Measurements from ENCODE around the gene C11orf21. TPM values are rescaled to one million over a fixed set of nuclear protein-coding genes. Genes with fewer than 3 reads are reported as not detected.

The C11orf21 gene
- polyA plus RNA-seq, 1 experiment = not detected

DNA sequence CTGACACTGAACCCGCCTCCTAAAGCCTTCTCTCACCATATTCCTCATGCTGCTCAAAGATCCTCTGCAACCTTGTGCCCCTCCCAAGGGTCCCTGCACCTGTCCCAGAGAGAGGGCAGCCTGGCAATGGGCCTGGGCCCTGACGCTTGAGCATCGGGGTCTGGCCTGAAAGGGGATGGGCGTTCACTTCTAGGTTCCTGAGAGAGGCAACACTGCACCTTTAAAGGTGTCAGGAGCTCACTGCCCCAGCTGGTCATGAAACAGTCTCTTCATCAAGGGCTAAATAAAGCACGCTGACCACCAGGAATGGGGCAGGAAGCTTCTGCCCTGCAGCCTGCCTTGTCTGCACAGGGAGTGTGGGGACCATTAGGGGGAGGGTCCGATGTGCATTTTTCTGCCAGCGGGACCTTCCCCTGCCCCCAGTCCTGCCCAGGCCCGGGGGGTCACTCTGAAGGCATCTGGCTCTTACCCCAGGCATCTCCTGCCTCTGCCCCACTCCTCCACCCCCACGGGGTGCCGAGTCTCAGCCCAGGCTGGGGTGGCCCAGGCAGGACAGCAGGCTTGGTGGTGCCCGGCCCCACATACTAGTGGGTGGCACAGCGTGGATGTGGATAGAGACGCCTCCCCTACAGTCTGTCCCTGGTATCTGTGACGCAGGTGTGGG is 3.5 kb downstream of the C11orf21 start:
- no peak overlapping the region for H3K4me3 ChIP-seq (ENCODE audit: low read depth, low read length)
- no peaks in the 10 kb centered on the region for H3K36me3 ChIP-seq (ENCODE audit: control insufficient read depth, insufficient read depth, low read length)
- ChIA-PET CTCF (interaction anchor here (0.6 to 9.7 kb wide), 9 partner anchors 21 to 133 kb away, joined by 3 to 519 read pairs (median 3); partner anchors contain the start of gene TSSC4), POLR2A (no interaction called here)
- TF ChIP-seq, protein P1, sequence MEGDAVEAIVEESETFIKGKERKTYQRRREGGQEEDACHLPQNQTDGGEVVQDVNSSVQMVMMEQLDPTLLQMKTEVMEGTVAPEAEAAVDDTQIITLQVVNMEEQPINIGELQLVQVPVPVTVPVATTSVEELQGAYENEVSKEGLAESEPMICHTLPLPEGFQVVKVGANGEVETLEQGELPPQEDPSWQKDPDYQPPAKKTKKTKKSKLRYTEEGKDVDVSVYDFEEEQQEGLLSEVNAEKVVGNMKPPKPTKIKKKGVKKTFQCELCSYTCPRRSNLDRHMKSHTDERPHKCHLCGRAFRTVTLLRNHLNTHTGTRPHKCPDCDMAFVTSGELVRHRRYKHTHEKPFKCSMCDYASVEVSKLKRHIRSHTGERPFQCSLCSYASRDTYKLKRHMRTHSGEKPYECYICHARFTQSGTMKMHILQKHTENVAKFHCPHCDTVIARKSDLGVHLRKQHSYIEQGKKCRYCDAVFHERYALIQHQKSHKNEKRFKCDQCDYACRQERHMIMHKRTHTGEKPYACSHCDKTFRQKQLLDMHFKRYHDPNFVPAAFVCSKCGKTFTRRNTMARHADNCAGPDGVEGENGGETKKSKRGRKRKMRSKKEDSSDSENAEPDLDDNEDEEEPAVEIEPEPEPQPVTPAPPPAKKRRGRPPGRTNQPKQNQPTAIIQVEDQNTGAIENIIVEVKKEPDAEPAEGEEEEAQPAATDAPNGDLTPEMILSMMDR (IDR thresholded peaks at IDR 0.05; ENCODE audit: insufficient read depth, low read depth, low read length) = no peak
- peaks cover 2% of the 10 kb centered on the region; the same call in 1 of the 2 replicates for H3K27me3 ChIP-seq (ENCODE audit: control insufficient read depth, insufficient read depth, low read length)
- DNase-seq (ENCODE audit: low read depth) = no peak

DNA sequence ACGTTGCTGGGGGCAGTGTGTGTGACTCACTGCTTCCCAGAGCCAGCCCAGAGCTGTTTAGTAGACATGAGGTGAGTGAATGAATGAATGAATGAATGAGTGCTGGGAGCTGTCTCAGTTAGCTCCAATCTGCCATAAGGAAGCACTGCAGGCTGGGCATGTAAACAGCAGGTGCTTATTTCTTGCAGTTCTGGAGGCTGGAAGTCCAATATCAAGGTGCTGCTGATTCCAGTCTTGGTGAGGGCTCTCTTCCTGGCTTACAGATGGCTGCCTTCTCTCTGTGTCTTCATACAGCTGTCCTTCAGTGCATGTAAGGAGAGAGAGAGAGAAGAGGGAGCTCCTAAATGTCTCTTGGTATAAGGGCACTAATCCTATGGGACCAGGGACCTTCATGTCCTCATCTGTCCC is 4.1 kb downstream of the C11orf21 start:
- ChIA-PET POLR2A (no interaction called here), CTCF (interaction anchor here (1.0 to 2.3 kb wide), 3 partner anchors 23 to 123 kb away, joined by 3 to 25 read pairs (median 3); no protein-coding TSS in a partner anchor)
- H3K4me3 ChIP-seq (ENCODE audit: low read depth, low read length) = no peak overlapping the region
- H3K27me3 ChIP-seq (ENCODE audit: control insufficient read depth, insufficient read depth, low read length) = peaks cover 2% of the 10 kb centered on the region; the same call in 1 of the 2 replicates
- no peak for DNase-seq (ENCODE audit: low read depth)
- TF ChIP-seq, protein P1 (IDR thresholded peaks at IDR 0.05; ENCODE audit: insufficient read depth, low read depth, low read length) = no peak
- H3K36me3 ChIP-seq (ENCODE audit: control insufficient read depth, insufficient read depth, low read length) = no peaks in the 10 kb centered on the region

DNA sequence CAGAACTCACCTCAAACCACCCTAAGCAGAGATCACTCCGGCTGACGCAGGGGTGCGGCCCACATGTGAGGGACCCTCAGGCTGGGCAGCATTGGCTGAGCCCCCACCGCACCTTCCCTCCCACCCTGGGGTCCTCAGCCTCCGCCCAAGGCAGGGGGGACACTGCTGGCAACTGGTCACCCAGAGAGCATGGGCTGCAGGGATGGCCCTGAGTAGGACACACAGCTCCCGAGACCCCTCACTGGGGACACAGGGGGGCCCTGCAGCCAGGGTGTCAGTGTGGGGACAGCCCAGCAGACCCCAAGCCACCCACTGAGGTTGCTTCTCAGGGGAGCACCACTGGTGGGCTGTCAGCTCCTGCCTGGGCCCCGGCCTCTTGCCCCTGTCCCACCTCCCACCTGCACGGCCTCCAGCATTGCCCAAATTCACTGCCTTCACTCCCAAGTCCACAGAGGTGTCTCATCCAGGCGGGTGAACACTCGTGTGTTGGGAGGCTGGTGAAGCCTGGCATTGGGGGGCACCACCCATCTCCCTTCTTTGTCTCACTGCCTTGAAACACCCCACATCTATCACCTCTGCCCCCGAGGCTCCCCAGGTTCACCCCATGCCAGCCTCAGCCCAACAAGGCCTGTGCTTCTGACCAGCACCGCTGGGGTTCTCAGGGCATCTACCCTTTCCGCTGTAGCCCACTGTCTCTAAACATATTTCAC is 4.7 kb downstream of the C11orf21 start:
- CTCF ChIA-PET = interaction anchor here (1.0 to 3.6 kb wide), 4 partner anchors 8 to 145 kb away, joined by 3 to 25 read pairs (median 10); no protein-coding TSS in a partner anchor

DNA sequence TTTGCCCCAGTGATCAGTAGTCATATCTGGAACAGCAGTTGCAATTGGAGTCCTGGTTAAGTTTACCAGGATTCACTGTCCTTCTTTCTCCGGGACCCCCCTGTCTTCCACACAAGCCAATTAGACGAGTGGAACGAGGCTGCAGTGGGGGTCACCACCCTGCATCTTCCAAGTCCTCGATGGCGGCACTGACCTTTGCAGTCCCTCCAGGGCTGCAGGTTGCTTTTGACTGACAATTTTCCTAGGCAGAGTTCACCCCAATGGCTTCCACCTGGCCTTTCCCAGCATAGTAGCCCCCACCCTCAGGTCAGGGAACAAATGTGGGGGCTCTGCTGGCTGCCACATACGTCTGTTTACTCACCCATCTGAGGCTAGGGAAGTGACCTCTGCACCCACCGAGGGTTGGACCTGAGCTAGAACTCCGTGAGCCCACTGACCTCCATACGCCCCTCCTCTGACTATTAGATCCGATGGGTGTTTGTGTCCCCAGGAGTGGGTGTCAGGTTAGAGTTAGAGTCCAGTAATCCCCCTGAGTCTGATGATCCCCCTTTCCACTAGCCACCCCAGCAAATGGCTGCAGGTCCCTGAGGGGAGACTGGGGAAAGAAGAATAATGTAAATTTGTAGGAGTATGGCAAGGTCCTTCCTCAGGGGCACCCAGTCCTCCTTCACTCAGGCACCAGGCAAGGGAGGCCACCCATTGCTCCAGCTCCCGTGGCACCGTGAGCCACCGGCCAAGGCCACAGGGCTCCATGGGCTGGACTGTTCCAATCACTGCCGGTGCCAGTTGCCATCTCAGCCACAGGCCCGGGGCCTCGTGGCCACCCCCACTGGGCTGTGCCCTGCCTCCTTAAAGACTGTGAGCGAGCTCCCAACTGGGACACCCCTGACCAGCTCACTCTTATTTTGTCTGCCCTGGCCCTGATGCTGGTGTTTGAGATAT is 5.5 kb downstream of the C11orf21 start:
- Histone ChIP-seq H3K27me3 (ENCODE audit: control insufficient read depth, insufficient read depth, low read length) (peaks cover 2% of the 10 kb centered on the region; the same call in 1 of the 2 replicates), H3K36me3 (ENCODE audit: control insufficient read depth, insufficient read depth, low read length) (no peaks in the 10 kb centered on the region), H3K4me3 (ENCODE audit: low read depth, low read length) (no peak overlapping the region)
- no peak for DNase-seq (ENCODE audit: low read depth)
- TF ChIP-seq, protein P1 (IDR thresholded peaks at IDR 0.05; ENCODE audit: insufficient read depth, low read depth, low read length) = no peak
- ChIA-PET CTCF (interaction anchor here (1.4 to 3.6 kb wide), 3 partner anchors 9 to 145 kb away, joined by 4 to 25 read pairs (median 15); no protein-coding TSS in a partner anchor), POLR2A (no interaction called here)

More for the DNA sequence above, 4.7 kb downstream of the C11orf21 start:
- no peak for DNase-seq (ENCODE audit: low read depth)
- POLR2A ChIA-PET = no interaction called here
- Histone ChIP-seq H3K27me3 (ENCODE audit: control insufficient read depth, insufficient read depth, low read length) (peaks cover 2% of the 10 kb centered on the region; the same call in 1 of the 2 replicates), H3K4me3 (ENCODE audit: low read depth, low read length) (no peak overlapping the region), H3K36me3 (ENCODE audit: control insufficient read depth, insufficient read depth, low read length) (no peaks in the 10 kb centered on the region)
- TF ChIP-seq, protein P1 (IDR thresholded peaks at IDR 0.05; ENCODE audit: insufficient read depth, low read depth, low read length) = no peak
